NCI-H446 (cell line): ENCODE results near the gene PPFIA3.

Source experiments
- DNase-seq, 2 experiments: peaks; one replicate each; lab custom pipeline; 2025; lab: John Stamatoyannopoulos, UW

The PPFIA3 gene

DNA sequence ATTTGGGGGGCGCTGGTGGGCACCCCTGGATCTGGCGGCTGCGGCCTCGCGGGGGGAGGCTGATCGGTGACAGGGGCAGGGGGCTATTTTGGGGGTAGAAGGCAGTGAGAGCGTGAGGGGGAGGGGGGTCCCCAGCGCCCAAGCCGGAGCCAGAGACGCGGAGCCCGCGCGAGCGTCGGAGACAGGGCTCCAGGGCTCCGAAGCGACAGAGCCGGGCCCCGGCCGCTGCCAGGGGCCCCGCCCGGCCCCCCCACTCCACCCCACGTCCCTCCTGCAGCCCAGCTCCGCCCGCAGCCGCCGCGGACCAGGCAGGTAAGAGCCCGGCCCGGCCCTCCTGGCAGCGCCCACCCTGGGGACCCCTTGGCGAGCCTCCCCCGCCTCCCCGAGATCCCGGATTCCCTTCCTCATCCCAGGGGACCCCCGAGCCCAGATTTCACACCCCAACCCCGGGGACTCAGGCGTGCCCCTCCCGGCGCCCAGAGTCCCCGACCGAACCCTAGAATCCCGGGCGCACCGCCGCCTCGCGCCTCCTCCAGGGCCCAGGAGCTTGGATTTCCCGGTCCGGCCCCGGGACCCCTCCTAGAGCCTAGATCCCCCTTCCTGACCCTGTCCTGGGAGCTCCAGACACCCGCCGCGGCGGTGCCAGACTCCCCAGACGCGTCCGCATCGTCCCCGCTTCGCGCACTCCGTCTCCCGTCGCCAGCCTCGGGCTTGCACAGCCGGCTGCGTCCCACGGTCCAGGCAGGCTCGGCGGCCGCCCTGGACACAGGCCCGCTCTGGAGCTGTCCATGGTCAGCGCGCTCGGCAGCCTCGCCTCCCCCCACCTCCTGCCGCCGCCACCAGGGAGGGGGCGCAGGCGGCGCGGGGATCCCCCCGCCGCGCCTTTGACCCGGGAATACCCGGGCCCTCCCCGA is at the start of gene PPFIA3:
PPFIA3 (plus strand) TSS at position 134 of the 914 bp plus-strand sequence. CDS start 8,330 bp downstream, outside the sequence.
- DNase-seq = peak in 1 of 2 experiments; percentile 39

DNA sequence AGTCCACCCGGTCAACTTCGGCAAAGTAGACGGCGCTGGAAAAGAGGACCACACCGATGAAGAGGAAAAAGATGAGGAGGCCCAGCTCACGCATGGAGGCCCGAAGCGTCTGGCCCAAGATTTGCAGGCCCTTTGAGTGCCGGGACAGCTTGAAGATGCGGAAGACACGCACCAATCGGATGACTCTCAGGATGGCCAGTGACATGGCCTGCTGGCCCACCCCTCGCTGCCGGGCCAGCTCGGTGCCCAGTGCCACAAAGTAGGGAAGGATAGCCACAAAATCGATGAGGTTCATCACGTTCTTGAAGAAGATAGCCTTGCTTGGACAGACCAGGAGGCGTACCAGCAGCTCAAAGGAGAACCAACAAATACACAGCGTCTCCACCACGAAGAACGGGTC is 48.9 kb upstream of the PPFIA3 start:
- no peak for DNase-seq

DNA sequence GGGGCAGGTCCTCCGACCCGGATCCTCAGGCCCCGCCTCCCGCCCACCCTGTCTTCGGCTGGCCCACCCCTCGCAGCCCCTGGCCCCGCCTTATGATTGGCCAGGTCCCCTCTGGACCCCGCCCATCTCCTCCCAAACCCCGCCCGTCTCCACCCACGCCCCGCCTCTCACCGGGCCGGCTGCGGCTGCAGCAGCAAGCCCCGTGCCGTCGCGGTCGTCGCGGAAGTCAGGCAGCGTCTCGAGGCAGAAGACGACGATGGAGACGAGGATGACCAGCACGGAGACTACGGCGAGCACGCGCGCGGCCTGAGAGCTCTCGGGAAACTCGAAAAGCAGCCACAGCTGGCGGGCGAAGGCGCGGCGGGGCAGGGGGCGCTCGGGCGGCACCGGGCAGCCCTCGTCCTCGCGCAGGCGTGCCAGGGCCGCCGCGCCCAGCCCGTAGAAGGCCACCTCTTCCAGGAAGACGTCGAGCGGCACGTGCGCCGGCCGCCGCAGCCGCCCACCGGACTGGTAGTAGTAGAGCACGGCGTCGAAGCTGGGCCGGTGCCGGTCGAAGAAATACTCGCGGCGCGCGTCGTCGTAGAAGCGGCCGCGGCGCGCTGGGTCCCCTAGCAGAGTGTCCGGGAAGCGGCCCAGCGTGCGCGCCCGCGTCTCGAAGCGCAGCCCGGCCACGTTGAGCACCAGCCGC is 47.3 kb upstream of the PPFIA3 start:
- DNase-seq = no peak

DNA sequence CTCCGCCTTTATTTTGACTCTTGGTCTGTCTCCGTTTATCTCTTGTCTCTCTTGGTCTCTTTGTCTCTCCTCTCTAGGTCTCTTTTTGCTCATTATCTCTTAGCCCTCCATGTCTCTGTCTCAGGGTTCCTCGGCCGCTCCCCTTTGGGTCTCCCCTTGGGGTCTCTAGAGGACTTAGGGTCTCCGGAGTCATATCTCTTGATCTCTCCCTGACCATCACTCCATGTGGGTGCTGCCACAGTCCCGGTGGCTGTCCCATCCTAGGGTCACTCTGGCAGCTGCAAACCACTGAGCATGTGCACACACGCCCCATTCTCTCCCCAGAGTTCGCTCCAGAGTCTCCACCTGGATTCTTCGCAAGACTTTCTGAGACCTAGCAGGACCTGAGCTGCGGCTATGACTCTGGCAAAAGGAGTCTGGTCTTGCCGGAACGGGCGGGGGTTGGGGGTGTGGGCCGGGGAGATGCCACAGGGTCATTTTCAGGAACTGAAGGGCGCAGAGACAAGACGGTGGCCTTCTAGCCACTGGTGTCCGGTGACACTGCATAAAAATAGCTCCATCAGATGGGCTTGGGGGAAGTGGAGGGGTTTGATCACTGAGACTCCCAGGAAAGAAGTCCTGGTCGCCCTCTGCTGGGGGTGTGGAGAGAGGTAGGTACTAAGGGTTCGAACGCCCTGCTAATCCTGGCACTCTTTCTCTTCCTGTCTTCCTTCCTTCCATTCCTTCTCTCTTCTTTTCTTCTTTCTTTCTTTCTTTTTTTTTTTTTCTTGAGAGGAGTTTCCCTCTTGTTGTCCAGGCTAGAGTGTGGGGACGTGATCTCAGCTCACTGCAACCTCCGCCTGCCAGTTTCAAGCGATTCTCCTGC is 45.6 kb upstream of the PPFIA3 start:
- peak in 1 of 2 experiments; percentile 17 for DNase-seq

DNA sequence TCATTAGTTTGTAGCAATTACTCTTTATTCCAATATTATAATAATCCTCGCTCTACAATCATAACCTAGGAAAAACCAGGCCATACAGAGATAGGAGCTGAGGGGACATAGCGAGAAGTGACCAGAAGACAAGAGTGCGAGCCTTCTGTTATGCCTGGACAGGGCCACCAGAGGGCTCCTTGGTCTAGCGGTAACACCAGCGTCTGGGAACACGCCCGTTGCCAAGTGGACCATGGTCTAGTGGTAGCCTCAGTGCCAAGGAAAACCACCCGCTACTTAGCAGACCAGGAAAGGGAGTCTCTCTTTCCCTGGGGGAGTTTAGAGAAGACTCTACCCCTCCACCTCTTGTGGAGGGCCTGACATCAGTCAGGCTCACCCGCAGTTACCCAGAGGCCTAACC is 44.5 kb upstream of the PPFIA3 start:
- peak in 1 of 2 experiments; percentile 65 for DNase-seq

DNA sequence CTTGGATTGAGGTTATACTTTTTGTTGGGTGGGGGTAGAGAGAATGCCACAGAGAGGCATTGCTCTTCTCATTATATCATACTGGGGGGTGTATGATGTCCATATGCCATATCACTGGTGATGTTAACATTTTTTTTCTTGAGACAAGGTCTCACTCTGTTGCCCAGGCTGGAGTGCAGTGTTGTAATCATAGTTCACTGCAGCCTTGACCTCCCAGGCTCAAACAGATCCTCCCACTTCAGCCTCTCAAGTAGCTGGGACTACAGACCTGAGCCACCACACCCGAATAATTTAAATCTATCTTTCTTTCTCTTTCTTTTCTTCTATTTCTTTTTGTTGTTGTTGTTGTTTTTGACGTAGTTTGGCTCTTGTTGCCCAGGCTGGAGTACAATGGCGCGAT is 39.0 kb upstream of the PPFIA3 start:
- DNase-seq = no peak

DNA sequence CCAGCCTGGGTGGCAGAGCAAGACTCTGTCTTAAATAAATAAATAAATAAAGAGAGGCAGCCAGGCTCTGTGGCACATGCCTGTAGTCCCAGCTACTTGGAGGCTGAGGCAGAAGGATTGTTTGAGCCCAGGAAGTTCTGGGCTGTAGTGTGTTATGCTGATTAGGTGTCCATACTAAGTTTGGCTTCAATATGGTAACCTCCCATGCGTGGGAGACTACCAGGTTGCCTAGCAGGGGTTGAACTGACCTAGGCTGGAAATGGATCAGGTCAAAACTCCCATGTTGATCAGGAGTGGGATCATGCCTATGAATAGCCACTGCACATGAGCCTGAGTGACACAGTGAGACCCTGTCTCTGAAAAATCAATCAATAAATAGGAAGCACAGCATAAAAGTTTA is 38.1 kb upstream of the PPFIA3 start:
- no peak for DNase-seq

DNA sequence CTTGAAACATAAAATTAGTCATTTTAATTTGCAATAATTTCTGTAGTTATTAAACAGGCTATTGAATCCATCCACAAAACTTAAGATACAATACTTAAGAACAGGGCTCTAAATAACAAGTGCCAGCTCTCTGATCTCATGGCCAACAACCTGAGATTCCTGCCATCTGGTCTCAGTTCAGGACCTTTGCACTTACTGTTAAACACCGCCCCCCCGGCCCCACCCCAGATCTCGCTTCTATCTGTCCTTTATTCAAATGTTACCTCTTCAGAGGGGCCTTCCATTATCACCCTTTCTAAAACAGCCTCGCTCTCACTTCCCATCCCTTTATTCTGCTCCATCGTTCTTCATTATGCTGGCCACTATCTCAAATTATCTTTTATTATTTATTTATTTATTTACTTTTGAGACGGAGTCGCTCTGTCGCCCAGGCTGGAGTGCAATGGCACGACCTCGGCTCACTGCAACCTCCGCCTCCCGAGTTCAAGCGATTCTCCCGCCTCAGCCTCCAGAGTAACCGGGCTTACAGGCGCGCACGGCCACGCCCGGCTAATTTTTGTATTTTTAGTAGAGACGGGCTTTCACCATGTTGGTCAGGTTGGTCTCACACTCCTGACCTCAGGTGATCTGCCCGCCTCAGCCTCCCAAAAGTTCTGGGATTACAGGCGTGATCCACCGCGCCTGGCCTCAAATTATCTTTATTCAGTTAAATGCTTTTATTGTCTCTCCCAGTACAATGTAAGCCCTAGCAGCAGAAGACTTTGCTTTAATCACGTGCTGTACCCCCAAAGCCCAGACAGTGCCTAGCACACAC is 34.9 kb upstream of the PPFIA3 start:
- DNase-seq = no peak

DNA sequence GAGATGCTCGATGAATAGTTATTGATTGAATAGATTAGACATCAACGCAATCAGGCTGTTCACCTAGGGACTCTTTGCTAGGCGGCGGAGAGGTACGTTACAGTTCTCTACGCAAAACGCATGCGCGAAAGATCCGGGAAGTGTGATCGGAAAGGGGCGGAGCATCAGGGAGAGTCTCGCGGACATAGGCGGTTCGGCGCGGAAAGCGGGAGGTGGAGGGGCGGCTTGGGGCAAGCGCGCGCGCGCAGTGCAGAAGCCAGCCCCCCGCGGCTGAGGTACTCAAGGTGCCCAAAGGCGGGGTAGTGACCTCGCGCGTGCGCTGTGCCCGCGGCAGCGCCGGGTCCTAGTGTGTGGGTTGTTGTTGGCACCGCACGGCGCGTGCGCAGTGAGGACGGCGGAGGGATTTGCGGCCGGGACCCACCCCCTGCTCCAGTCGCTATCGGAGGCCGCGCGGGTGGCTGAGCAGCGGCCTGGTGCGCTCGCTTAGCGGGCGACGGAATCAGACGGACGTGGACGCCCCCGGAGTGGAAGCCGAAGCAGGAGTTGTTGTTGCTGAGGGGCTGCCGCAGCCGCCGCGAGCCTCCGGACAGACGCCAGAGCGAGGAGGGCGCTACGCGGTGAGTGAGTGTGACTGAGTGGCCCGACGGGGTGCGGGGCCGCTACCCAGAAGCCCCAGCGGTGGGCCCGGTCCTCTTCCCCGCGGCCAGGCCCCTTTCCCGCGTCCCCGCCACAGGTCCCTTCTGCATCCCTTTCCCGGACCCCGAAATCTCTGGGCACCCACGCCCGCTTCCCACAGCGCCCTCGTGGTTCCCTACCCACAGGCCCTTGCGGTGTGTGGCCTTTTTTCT is 34.1 kb upstream of the PPFIA3 start, which contains the start of gene SNRNP70:
SNRNP70 (plus strand) TSS at position 432 of the 848 bp plus-strand sequence. CDS start 964 bp downstream, outside the sequence.
- peak; percentile 99 to 100 for DNase-seq

DNA sequence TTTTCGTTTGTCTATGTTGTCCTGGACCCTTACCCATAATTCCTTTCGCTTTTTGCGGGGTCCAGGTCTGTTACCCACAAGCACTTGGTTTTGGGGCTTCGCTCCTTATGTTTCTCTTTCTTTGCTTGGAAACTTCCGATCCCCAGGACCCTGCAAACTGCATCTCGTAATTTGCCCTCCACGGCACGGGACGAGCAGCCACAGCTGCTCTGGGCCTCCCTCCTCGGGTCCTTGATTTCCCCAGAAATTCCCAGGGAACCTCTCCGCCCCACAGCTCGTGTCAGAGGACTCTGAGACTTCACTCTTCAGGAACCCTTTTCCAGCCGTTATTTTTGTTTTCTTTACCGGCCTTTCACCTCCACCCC is 33.5 kb upstream of the PPFIA3 start:
- DNase-seq = no peak

DNA sequence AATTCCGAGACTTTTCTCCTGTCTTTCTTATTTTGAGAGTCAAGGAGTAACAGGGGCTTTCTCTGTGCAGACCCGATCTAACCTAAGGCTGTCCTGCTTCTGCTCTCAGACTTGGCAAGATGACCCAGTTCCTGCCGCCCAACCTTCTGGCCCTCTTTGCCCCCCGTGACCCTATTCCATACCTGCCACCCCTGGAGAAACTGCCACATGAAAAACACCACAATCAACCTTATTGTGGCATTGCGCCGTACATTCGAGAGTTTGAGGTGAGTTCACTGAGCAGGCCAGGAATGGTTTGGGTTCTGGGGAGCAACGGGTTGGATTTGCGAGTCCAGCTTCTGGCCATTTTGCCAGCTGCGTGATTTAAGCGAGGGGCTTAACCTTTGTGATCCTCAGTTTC is 33.0 kb upstream of the PPFIA3 start:
- no peak for DNase-seq

DNA sequence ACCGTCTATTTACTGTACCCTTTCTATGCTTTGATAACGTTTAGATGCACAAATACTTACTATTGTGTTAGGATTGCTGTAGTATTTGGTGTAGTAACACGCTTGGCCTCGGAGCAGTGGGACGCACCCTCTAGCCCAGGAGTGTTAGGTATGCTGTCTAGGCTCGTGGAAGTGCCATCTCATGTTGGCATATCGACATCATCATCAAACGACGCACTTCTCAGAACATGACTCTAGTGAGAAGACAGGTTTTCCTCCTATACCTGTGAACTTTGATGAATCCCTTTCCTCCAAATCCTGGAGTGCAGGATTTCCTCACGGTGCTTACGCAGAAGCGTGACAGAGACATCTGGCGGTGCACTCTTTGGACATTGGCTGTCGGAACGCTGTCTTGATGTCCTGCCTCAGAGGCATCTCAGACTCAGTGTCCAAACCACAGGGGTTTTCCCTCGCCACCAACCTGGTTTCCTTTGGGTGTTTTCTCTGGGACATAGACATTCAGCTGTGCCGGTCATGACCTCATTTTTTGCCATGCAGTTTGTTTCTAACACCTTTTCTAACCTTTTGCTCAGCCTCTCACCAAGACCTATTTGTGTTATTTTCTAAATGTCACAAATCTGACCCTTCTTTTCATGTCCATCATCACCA is 27.8 kb upstream of the PPFIA3 start:
- no peak for DNase-seq

DNA sequence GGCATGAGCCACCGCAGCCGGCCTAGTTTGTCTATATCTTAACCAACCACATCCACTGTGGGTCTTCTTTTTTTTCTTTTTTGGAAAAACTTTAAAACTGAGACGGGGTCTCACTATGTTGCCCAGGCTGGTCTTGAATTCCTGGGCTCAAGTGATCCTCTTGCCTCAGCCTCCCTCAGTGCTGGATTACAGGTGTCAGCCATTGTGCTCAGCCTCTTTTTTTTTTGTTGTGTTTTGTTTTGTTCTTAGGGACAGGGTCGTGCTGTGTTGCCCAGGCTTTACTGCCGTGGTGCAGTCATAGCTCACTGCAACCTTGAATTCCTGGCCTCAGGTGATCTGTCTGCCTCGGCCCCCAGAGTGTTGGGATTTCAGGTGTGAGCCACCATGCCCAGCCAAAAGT is 26.7 kb upstream of the PPFIA3 start:
- no peak for DNase-seq

DNA sequence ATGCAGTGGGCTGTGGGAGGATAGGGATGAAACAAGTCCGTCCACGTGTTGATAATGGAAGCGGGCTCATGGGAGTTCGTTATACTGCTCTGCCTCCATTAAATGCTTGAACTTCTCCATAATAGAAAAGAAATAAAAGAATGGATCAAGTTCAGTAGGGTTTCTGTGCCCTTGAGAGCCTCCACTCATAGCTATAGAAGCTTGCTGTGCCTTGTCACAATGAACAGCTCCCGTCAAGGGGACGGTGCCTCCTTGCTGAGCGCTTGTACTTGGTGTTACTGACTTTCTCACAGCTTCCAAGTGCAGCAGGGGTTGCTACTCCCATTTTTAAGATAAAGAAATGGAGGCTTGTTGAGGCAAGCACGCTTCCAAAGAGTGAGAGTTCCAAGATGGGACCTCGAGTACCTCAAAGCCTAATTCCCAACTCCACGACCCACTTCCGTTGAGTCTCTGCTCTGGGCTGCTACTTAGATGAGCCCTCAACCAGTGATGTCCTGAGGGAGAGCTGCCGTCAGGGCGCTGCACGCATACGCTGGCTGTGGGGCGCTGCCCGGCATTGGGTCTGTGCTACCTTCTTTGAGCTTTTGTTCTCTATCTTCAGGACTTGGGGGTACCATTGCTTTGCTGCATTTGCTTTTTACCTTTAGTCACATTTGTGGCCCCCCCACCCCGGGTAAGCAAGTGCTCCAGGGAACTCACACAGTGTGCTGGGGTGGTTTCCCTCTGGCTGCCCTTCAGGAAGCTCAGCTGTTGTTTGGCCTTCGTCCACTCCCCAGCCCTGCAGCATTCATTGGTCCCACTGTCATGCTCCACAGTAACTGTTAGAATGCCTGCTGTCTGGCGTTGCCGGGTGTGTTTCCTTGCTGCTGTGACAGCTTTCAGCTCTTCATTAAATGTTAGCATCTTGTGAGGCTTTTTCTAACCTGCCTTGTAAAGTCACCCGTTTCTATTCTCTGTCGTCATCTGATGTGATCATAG is 24.6 kb upstream of the PPFIA3 start:
- no peak for DNase-seq

DNA sequence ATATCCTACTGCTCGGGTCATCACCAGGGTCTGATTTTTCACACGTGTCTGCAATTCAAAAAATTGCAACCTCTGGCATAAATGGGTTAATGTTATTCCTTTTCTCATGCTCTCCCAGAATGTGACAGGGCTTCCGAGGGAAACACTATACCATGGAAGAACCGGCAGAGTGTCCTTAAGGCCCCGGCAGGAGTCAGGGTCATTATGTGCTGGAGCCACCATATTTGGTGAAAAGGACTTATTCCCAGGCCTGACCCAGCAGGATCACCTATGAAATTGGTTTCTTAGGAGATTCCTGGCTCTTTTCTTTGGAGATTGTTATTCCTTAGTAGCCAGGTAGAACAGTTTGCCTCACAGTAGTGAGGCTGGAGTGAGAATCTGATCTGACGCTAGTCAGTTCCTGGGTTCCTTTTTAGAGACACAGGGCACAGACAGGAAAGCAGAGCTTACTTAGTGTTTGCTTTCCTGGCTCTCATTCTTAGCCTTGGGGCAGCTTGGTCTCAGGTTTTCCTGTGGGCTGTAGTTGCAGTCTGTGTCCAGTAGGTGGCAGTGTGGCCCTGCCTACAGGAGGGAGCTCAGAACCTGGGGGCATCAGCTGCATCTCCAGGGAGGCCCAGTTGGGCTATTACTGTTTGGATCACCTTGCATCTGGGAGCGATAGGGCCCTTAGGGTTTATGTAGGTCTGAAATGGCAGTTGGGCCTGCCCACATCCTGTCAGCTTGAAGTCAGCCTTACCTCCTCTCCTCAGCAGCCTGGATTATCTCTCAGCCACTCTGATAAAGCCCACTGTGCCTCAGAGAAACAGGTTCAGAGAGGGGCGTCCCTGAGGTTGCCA is 21.7 kb upstream of the PPFIA3 start:
- peak; percentile 69 to 81 for DNase-seq

DNA sequence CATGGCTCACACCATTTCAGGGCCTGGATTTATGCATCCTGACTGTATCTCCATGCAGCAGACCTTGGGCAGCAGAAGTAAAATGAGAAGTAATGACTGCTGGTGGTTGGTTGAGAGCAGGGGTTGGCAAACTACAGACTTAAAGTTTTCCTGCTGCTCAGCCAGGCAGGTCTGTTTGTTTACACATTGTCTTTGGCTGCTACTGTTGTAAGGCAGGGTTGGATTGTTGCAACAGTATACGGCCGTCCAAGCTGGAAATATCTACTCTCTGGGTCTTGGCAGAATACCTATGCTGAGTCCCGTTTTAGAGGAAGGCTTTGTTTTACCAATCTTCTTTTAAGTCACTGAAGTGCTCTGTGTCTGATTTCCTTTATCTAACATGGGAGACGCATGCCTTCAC is 20.5 kb upstream of the PPFIA3 start:
- DNase-seq = no peak

DNA sequence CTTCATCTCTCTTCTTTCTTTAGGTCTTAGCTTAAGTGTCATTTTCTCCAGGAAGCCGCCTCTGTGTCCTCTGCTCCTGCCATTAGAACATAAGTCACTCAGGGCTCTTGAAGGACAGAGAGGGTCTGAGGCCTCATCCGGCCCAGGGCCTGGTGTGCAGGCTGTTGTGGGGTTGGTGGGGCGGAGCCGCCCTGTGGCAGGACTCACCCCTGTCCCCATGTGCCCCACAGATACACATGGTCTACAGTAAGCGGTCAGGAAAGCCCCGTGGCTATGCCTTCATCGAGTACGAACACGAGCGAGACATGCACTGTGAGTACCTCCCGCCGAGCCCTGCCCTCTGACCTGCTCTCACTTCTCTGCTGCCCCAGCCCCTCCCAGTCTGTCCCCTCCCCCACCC is 18.2 kb upstream of the PPFIA3 start:
- no peak for DNase-seq

DNA sequence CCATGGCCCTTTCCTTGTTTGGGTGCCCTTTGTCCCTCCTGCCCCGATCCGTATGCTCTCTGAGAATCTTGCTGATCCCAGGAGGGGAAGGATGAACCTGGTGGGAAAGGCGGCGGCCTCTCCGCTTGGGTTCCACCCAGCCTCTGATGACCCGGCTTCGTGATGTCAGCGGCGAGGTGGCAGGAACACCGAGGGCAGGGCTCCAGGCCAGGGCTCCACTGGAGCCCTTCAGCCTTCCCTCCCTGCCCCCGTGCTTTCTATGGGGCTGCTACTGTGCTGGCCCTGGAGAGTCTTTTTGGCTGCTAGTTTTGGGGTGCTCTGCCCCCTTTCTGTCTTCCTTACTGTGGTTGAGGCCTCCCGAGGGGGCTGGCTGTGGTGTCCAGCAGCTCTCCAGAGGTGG is 17.0 kb upstream of the PPFIA3 start:
- no peak for DNase-seq
